GM12872 (cell line): ENCODE measurements around the gene PACRG.
A peak's percentile ranks its signal among the peaks of the same experiment; 100 is the strongest.

Experiments used
- CTCF ChIP-seq: IDR thresholded peaks from 3 replicates; pipeline ENCODE4 v1.5.1; 2011; ENCODE audit warnings: low read depth, mild to moderate bottlenecking, low read length, moderate library complexity; ENCODE audit not compliant: insufficient read depth

The PACRG gene

GRCh38 chr6:162852840-162853577 lies 125.2 kb downstream of the PACRG start:
- TF ChIP-seq CTCF: no peak

GRCh38 chr6:162854228-162854627 lies 126.5 kb downstream of the PACRG start:
- no peak for TF ChIP-seq CTCF

GRCh38 chr6:162854734-162855191 lies 127.0 kb downstream of the PACRG start:
- no peak for TF ChIP-seq CTCF

- TF ChIP-seq CTCF: 0 out of 3 replicates have a peak, but pooled peaks have one; percentile 6
These were observed 129.1 kb downstream of the PACRG start for GRCh38 chr6:162856885-162857284.

- no peak for TF ChIP-seq CTCF
These were observed 129.6 kb downstream of the PACRG start for GRCh38 chr6:162857326-162857725.

- no peak for TF ChIP-seq CTCF
These were observed 134.7 kb downstream of the PACRG start for GRCh38 chr6:162862462-162862861.

GRCh38 chr6:162862941-162863340 lies 135.2 kb downstream of the PACRG start:
- TF ChIP-seq CTCF: no peak
